Stimulated activated CD4-positive, alpha-beta T cell treated with anti-CD3 and anti-CD28 coated beads, Interleukin-15, amount 100 ng/mL, for 48 hours (primary cell): ENCODE results near the gene PLEKHG7.

ENCODE experiments used
- DNase-seq, 2 donors: peaks; one replicate each; pipeline ENCODE4 v3.0.0-alpha.2; 2020; ENCODE audit warnings: low read depth in 2 of 2

PLEKHG7 gene

DNA sequence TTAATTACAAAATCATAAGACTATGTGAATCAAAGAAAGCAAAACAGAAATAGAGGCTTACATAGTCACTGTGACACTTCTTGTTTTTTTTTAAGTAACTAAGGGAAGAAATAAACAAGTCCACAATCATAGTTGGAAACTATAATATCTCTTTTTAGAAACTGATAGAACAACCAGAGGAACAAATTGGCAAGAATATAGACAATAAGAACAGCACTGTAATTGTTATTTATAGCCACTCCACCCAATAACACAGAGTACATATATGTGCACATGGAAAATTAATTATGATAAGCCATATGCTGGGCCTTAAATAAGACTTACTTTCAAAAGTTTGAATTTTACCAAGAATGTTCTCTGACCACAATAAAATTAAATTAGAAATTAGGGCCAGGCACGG lies 101.1 kb downstream of the PLEKHG7 start:
- no peak for DNase-seq

DNA sequence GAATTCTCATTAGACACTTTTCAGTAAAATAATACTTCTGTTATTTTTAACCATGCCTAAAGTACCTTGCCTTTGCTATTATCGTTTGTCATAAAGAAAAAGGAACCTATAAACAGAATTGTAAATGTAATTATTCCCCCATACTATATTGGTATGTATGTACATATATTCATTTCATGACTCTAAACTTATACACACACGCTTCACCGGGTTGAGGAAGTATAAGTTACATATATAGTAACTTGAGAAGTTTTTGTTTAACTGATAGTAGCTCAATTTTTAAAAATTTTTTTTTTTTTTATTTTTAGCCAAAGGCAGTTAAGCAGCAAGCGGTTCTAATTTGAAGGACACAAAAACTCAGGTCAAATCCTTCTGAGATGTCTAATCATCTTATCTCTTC lies 107.6 kb downstream of the PLEKHG7 start:
- DNase-seq: no peak

DNA sequence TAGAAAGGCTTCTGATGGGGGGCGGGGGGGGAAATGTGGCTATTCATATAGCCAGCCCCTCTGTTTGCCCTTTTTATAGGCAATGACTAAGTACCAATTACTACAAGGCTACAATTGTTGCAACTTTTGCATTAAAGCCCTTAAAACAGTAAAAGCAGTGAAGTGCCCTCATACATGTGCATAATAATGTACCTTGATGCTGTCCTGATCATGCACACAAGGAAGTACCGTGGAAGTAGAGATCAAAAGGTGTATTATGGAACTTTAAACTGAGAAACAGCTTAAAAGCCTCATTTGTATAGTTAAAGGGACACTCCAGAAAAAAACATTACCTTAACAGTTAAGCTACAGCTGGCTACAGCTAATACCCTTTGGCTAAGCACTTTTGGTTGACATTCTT lies 111.8 kb downstream of the PLEKHG7 start:
- DNase-seq: no peak

DNA sequence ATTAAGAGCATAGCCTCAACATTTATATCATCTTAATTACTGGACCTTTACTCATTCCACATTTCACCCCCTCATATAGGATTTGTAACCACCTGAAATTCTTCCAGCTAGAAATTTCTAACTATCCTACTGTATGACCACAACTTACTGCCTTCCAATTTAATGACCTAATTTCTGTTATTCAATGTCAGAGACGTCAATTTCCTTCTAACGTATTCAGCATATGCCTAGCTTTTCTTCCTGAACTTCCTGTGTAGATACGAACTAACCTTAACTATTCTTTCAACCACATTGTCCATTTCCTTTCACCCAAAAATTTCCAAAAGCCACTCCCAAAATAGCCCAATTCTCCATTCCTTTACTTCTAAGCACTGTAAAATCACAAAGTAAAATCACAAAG lies 118.4 kb downstream of the PLEKHG7 start:
- no peak for DNase-seq
